Tibial artery (tissue), 4 donors: Measurements from ENCODE around the gene PGLYRP2.

ENCODE experiments used
- DNase-seq, 2 donors: peaks; one replicate each; pipeline ENCODE4 v3.0.0-alpha.2; 2019
- H3K27ac ChIP-seq, 2 donors: fragments of 200-600 bp; sonication (generic) in 1 of 2; 1 replicate in 1 of 2; 2 replicates in 1 of 2; pipeline ENCODE4 v1.5.1; 2018 to 2019; ENCODE audit warnings: mild to moderate bottlenecking in 1 of 2
- H3K27me3 ChIP-seq, 2 donors: fragments of 200-600 bp; sonication (generic) in 1 of 2; one replicate each; pipeline versions ENCODE4 v1.5.1 to v1.6.0; 2016 to 2019
- H3K36me3 ChIP-seq, 3 donors: fragments of 200-600 bp; sonication (generic) in 2 of 3; one replicate each; pipeline ENCODE4 v1.5.1; 2016 to 2019; ENCODE audit warnings: mild to moderate bottlenecking in 2 of 3
- H3K4me1 ChIP-seq, 4 donors: fragments of 200-600 bp; sonication (generic) in 2 of 4; 1 replicate in 3 of 4; 2 replicates in 1 of 4; pipeline ENCODE4 v1.5.1; 2016 to 2019
- H3K4me3 ChIP-seq, 2 donors: fragments of 200-600 bp; sonication (generic) in 1 of 2; 1 replicate in 1 of 2; 2 replicates in 1 of 2; pipeline ENCODE4 v1.5.1; 2018 to 2019; ENCODE audit warnings: mild to moderate bottlenecking in 2 of 2
- H3K9me3 ChIP-seq, 3 donors: fragments of 200-600 bp; sonication (generic) in 1 of 3; one replicate each; pipeline ENCODE4 v1.5.1; 2016 to 2019
- CTCF ChIP-seq, 2 experiments: fragments of 200-600 bp in 1 of 2; fragments of 450-650 bp in 1 of 2; IDR thresholded peaks; one replicate each; pipeline ENCODE4 v1.5.1; 2017 to 2019; ENCODE audit warnings: antibody characterized with exemption in 2 of 2, mild to moderate bottlenecking in 1 of 2, moderate library complexity in 1 of 2
- intact Hi-C: fragments of 100-400 bp; cut with DNase I; formaldehyde crosslinking; loops from one replicate; pipeline ENCODE4 v1.15.0; 2023; ENCODE audit warnings: low total_unique reads

The PGLYRP2 gene

DNA sequence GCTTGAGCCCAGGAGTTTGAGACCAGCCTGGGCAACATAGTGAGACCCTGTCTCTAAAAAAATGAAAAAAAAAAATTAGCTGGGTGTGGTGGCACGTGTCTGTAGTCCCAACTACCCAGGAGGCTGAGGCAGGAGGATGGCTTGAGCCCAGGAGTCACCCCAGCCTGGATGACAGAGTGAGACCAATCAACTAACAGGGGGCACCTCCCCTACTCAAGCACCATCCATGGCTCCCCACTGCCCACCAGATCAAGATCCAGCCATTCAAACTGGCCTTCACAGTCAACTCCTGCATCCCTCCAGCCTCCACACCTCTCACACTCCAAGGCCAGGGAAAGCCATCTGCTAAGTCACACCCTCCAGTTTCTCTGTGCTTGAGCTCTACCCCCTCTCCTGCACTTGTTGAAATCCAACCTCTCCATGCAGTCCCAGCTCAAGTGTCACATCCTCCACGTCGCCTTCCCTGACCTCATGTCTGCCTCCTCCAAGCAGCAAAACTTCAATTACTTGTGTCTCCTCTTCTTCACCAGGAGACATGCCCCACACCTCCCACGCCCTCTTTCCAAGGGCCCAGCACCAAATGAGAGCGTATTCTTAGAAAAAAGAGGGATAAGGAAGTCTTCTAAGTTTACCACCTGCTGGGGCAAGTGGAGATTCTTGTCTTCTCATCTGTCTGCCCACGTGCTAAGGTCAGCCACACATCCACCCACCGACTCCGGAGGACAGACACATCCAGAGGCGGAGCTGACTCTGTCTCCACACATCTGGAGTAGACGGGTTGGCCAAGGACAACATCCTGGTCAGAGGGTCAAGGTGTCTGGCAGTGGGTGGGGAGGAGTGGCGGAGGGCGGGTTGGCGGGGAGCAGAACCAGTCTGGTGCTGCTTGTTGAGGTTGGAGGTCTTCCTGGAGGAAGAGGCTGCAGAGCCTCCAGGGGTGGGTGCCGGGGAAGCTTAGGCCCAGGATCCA lies 28.1 kb upstream of the PGLYRP2 start:
- Histone ChIP-seq H3K27me3 (peaks cover 0 to 84% of the 10 kb centered on the region in 2 donors), H3K4me3 (no peak overlapping the region), H3K27ac (no peak overlapping the region), H3K36me3 (no peaks in the 10 kb centered on the region), H3K4me1 (peaks cover 0 to 12% (median 6%) of the 10 kb centered on the region in 4 donors), H3K9me3 (no peaks in the 10 kb centered on the region)
- TF ChIP-seq CTCF (IDR thresholded peaks at IDR 0.05), result no peak
- intact Hi-C loops, result no loop called here
- no peak for DNase-seq

- peaks cover 0 to 82% of the 10 kb centered on the region in 2 donors for H3K27me3 ChIP-seq
Observed at GRCh38 chr19:15506074-15506571, 26.8 kb upstream of the PGLYRP2 start.

GRCh38 chr19:15502264-15502663 lies 23.0 kb upstream of the PGLYRP2 start:
- no peaks in the 10 kb centered on the region for H3K9me3 ChIP-seq
- no peaks in the 10 kb centered on the region for H3K36me3 ChIP-seq
- no peak overlapping the region for H3K4me3 ChIP-seq
- peaks cover 0 to 55% of the 10 kb centered on the region in 2 donors for H3K27me3 ChIP-seq
- DNase-seq, result no peak
- no peak for TF ChIP-seq CTCF (IDR thresholded peaks at IDR 0.05)
- H3K4me1 ChIP-seq, result no peaks in the 10 kb centered on the region
- intact Hi-C loops, result no loop called here
- no peak overlapping the region for H3K27ac ChIP-seq

More at GRCh38 chr19:15506074-15506571, 26.8 kb upstream of the PGLYRP2 start:
- Histone ChIP-seq H3K4me1 (peaks cover 0 to 12% (median 6%) of the 10 kb centered on the region in 4 donors), H3K4me3 (no peak overlapping the region), H3K27ac (no peak overlapping the region), H3K36me3 (no peaks in the 10 kb centered on the region), H3K9me3 (no peaks in the 10 kb centered on the region)
- no peak for DNase-seq
- no peak for TF ChIP-seq CTCF (IDR thresholded peaks at IDR 0.05)
- intact Hi-C loops, result no loop called here

DNA sequence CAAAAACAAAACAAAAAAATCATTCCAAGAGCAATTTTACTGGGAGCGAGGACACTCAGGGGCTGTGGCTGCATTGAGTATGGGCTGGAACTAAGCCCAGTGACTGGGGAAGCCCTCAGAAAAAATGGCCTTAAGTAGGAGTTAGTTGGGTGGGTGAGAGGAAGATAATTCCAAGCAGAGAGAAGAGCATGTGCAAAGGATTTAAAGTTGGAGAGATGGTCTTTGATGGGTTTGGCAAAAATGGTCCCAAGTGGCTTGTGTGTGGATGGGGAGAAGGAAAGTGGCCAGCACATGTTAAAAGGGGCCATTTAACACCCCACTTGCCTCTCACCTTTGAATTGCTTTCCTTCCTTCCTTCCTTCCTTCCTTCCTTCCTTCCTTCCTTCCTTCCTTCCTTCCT lies 22.3 kb upstream of the PGLYRP2 start:
- Histone ChIP-seq H3K27me3 (peaks cover 0 to 48% of the 10 kb centered on the region in 2 donors), H3K4me3 (no peak overlapping the region), H3K27ac (no peak overlapping the region), H3K9me3 (no peaks in the 10 kb centered on the region), H3K4me1 (no peaks in the 10 kb centered on the region), H3K36me3 (no peaks in the 10 kb centered on the region)
- DNase-seq, result no peak
- TF ChIP-seq CTCF (IDR thresholded peaks at IDR 0.05), result no peak
- intact Hi-C loops, result no loop called here

- intact Hi-C loops, result no loop called here
- Histone ChIP-seq H3K36me3 (no peaks in the 10 kb centered on the region), H3K27ac (no peak overlapping the region), H3K4me1 (no peaks in the 10 kb centered on the region), H3K9me3 (no peaks in the 10 kb centered on the region), H3K4me3 (no peak overlapping the region), H3K27me3 (peaks cover 0 to 28% of the 10 kb centered on the region in 2 donors)
- DNase-seq, result no peak
- TF ChIP-seq CTCF (IDR thresholded peaks at IDR 0.05), result no peak
Observed at GRCh38 chr19:15498910-15499309, 19.6 kb upstream of the PGLYRP2 start.
